Right ventricle myocardium superior (tissue), 1 donor: Measurements from ENCODE around the gene GSTO2. TPM values are rescaled to one million over a fixed set of nuclear protein-coding genes. Genes with fewer than 3 reads are reported as not detected.
"Not testable (repeated sequence)": the region's sequence is repeated elsewhere in the genome, so short reads cannot be mapped to it uniquely, and the experiment has no call there.

Source experiments
- ATAC-seq: fragments of 200-7000 bp; cut with Tn5 transposase; one replicate; pipeline ENCODE4 v1.9.1; 2020; ENCODE audit warnings: mild to moderate bottlenecking; ENCODE audit not compliant: poor library complexity
- DNase-seq: peaks from one replicate; pipeline ENCODE4 v3.0.0-alpha.2; 2020
- intact Hi-C: fragments of 100-400 bp; cut with DNase I; formaldehyde crosslinking; loops from one replicate; pipeline ENCODE4 v1.11.2; 2022
- long read RNA-seq: library from polyadenylated mRNA; unstranded; transcript quantifications from one replicate; pipeline ENCODE4 v2.0.0, GENCODE V29; 2021
- total RNA-seq: library from RNA; stranded (reverse); fragmentation: NEBNext Ultra II Directional; extraction: Animal tissue kit (Norgen Biotek cat#: 25700); gene quantifications from one replicate; pipeline ENCODE4 v1.2.1, GENCODE V29; 2021
- donor health status: DM: no; HTN: yes; CAD: no; lungs with severe emphysema.

Gene GSTO2
- total RNA-seq = 1.0 TPM
- long read RNA-seq, partial matches to known transcripts = 0 of 3 reads
- long read RNA-seq, other reads (novel, unspliced or antisense) = 0 of 3 reads

DNA sequence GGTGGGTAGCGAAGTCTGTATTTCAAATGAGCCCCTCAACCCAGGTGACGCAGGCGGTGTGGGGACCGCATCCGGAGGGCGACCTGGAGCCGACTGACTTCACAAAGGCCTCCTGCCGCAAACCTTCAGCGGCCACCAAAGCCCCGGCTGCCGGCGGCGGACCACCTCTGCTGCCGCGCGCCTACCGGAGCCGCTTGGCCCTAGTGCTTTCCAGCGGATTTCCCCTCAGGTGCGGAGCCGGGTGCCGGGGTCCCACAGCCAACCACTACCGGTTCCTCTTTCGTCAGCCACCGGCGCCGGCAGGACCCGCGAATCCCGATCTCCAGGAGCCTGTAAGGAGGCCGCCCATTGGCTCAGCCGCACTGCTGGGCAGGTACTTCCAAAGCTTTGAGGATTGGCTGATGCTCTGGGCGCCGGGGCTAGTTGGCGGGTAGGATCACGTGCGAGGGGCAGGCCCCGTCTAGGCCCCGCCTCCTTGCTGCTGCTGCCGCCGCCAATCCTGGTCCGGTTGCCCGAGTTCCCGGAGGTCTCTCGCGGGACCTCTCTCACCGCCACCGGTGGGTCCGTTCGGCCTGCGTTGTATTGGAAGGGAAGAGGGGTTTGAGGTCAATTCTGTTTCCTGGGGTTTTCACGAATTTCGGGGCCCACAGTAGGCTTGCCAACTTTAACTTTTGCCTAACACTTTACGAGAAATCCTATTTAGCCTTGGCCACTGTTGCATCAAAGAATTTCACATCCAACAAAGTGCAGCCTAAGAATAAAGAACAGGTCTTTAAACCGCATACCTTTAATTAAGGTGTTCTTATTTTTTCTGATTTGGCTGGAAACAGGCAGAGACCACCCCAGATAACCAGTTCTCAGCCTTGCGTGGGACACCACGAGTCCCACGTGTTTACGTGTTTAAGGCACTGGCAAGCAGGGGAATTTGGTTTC, at the start of gene GSTO2:
Gene GSTO2 (plus strand): TSS at position 472 of the 933 bp plus-strand sequence. CDS start 5,732 bp downstream, outside the sequence.
- intact Hi-C loops = no loop called here
- DNase-seq = peak; percentile 100
- ATAC-seq = peak; percentile 99

GRCh38 chr10:104220522-104220921, 48.5 kb upstream of the GSTO2 start:
- ATAC-seq = no peak
- intact Hi-C loops = no loop called here
- DNase-seq = no peak

DNA sequence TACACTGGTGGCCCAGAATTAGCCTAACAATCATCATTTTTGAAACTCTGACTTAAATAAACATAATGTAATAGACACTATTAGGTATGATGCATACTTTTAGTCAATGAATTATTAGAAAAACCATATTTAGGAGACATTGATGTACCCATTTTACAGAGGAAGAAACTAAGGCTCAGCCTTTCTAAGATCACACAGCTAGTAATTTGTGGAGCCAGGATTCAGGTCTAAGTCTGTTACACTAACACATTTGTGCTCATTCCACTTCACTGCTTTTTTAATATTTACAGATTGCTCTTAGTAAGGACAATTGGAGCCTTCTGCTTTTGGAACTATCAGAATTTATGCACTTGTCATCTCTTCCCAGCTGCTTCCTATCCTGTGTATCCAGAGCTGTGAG, 45.7 kb upstream of the GSTO2 start:
- intact Hi-C loops = no loop called here
- ATAC-seq (no peak), DNase-seq (no peak)

DNA sequence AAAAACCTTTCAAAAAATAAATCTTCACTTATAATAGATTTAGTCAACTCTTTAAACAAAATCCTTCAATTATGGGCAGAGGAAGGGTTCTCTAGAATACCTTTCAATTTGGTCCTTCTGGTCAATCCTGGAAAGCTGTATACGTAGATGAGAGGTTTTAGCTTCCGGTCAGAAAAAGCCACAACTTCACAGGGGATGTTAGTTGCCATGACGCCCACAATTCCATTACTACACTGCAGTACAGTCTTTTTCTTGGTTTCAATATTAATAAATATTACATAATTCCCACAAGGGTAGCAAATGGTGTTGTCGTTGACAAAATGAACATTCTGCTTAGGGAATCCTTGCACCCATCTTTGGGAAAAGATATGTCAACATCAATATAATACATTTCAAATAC, 38.5 kb upstream of the GSTO2 start:
- intact Hi-C loops = no loop called here
- DNase-seq = no peak
- no peak for ATAC-seq

GRCh38 chr10:104231784-104232612, 37.0 kb upstream of the GSTO2 start, which contains the start of gene CFAP43:
Gene CFAP43, minus strand, starts transcription at chr10:104232364. Its CDS starts 118 bp downstream, at chr10:104232246.
- DNase-seq (peak; percentile 99), ATAC-seq (peak; percentile 100)
- intact Hi-C loops = no loop called here

- DNase-seq = no peak
- intact Hi-C loops = no loop called here
- peak; percentile 39 for ATAC-seq
These were observed 36.3 kb upstream of the GSTO2 start for GRCh38 chr10:104232613-104233102.

GRCh38 chr10:104233817-104234216, 35.2 kb upstream of the GSTO2 start:
- intact Hi-C loops = no loop called here
- no peak for ATAC-seq
- no peak for DNase-seq

GRCh38 chr10:104234934-104235333, 34.0 kb upstream of the GSTO2 start:
- no peak for DNase-seq
- no peak for ATAC-seq
- intact Hi-C loops = no loop called here

DNA sequence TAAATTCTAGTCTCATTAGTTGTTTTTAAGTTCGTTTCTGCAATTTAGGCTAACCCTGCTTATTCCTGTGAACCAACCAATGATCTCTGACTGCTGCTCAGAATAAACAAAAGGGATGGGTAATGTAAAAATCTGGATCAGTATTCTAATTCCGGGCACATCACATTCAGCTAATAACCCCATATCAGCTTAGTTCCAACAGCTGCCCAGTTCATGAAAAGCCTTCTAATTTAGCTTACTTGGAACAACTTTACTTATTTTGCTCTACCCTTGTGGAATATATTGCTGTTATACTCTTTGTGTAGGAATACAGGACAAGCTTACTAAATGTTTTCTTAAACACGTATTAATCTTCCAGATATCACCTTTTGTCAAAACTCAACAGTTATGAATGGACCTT, 33.2 kb upstream of the GSTO2 start:
- DNase-seq (no peak), ATAC-seq (no peak)
- intact Hi-C loops = no loop called here

- intact Hi-C loops = no loop called here
- ATAC-seq = no peak
- no peak for DNase-seq
These were observed 28.9 kb upstream of the GSTO2 start for GRCh38 chr10:104240078-104240477.

DNA sequence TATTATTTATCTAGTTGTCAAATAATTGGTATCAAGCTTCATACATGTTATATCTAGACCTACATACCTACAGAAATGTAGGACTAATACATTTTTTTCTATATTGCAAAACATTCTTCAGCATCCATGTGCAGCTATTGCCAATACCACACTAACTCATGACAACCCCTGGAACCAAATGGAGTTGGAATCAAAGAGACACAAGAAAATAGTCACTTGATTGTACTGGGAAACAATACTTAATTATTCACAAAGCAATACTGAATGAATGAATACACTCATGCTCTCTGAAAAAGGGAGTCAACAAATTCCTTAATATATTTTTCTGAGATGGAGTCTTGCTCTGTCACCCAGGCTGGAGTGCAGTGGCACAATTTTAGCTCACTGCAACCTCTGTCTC, 26.4 kb upstream of the GSTO2 start:
- no peak for DNase-seq
- no peak for ATAC-seq
- intact Hi-C loops = no loop called here

- ATAC-seq, intact Hi-C loops, DNase-seq: not testable (repeated sequence)
These were observed 26.0 kb upstream of the GSTO2 start for GRCh38 chr10:104243009-104243408.

DNA sequence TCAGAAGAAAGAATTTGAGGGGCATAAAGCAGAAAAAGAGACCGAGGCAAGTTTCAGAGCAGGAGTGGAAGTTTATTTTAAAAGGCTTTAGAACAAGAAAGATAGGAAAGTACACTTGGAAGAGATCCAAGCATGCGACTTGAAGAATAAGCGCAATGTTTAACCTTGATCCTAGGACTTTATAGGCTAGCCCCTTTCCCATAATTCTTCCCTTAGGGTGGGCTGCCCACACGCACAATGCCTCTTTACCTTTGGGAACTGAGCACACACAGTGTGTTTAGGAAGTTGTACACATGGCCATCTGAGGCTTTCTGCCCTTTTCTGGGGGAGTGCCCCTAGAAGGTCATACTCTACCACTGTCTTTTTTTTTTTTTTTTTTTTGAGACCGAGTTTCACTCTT, 25.5 kb upstream of the GSTO2 start:
- intact Hi-C loops = no loop called here
- no peak for ATAC-seq
- DNase-seq = no peak

DNA sequence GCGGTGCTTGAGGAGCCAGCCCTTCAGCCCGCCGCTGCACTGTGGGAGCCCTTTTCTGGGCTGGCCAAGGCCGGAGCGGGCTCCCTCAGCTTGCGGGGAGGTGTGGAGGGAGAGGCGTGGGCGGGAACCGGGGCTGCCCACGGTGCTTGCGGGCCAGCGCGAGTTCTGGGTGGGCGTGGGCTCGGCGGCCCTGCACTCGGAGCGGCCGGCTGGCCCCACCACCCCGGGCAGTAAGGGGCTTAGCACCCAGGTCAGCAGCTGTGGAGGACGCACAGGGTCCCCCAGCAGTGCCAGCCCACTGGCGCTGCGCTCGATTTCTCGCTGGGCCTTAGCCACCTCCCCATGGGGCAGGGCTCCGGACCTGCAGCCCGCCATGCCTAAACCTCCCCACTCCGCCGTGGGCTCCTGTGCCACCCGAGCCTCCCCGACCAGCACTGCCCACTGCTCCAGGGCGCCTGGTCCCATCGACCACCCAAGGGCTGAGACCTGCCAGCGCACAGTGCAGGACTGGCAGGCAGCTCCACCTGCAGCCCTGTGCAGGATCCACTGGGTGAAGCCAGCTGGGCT, 23.8 kb upstream of the GSTO2 start:
- intact Hi-C loops = no loop called here
- ATAC-seq = no peak
- DNase-seq = no peak

- intact Hi-C loops = no loop called here
- DNase-seq = no peak
- ATAC-seq = peak; percentile 63
These were observed 22.0 kb upstream of the GSTO2 start for GRCh38 chr10:104246976-104247375.

- intact Hi-C loops = no loop called here
- ATAC-seq = no peak
- no peak for DNase-seq
These were observed 21.4 kb upstream of the GSTO2 start for GRCh38 chr10:104247513-104248146.

DNA sequence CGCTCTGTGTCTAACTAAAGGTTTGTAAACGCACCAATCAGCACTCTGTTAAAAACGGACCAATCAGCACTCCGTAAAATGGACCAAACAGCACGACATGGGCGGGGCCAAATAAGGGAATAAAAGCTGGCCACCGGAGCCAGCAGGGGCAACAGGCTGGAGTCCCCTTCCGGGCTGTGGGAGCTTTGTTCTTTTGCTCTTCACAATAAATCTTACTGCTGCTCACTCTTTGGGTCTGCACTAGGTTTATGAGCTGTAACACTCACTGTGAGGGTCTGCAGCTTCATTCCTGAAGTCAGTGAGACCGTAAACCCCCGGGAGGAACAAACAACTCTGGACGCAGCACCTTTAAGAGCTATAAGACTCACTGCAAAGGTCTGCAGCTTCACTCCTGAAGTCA, 20.1 kb upstream of the GSTO2 start:
- intact Hi-C loops, DNase-seq, ATAC-seq: not testable (repeated sequence)

- DNase-seq = no peak
- ATAC-seq = no peak
- intact Hi-C loops = no loop called here
These were observed 18.6 kb upstream of the GSTO2 start for GRCh38 chr10:104250371-104250770.
